Smooth muscle cell (in vitro differentiated cells): ENCODE results near the gene FZR1. TPM values are rescaled to one million over a fixed set of nuclear protein-coding genes. Genes with fewer than 3 reads are reported as not detected.
A peak's percentile ranks its signal among the peaks of the same experiment; 100 is the strongest.

Source experiments
- DNase-seq: peaks from one replicate; lab custom pipeline; 2025; ENCODE audit not compliant: unreplicated experiment; lab: John Stamatoyannopoulos, UW
- H2AFZ ChIP-seq: fragments of 200-600 bp; sonication (generic); 2 replicates; pipeline ENCODE4 v1.6.0; 2016; ENCODE audit warnings: antibody characterized with exemption, low read depth, mild to moderate bottlenecking
- H3F3A ChIP-seq: fragments of 200-600 bp; sonication (generic); 2 replicates; pipeline ENCODE4 v1.6.0; 2017; ENCODE audit warnings: antibody characterized with exemption, low read depth
- H3K27ac ChIP-seq: fragments of 200-600 bp; sonication (generic); 2 replicates; pipeline ENCODE4 v1.5.1; 2016; ENCODE audit warnings: low read depth, mild to moderate bottlenecking
- H3K27me3 ChIP-seq: fragments of 200-600 bp; sonication (generic); 2 replicates; pipeline ENCODE4 v1.6.1; 2016; ENCODE audit warnings: low read depth, mild to moderate bottlenecking
- H3K36me3 ChIP-seq: fragments of 200-600 bp; sonication (generic); 2 replicates; pipeline ENCODE4 v1.5.1; 2016; ENCODE audit warnings: low read depth
- H3K4me1 ChIP-seq: fragments of 200-600 bp; sonication (generic); 2 replicates; pipeline ENCODE4 v1.5.1; 2016; ENCODE audit warnings: low read depth
- H3K4me2 ChIP-seq: fragments of 200-600 bp; sonication (generic); 2 replicates; pipeline ENCODE4 v1.6.0; 2016; ENCODE audit warnings: mild to moderate bottlenecking
- H3K4me3 ChIP-seq: fragments of 200-600 bp; sonication (generic); 2 replicates; pipeline ENCODE4 v1.5.1; 2016; ENCODE audit warnings: mild to moderate bottlenecking
- H3K79me2 ChIP-seq: fragments of 200-600 bp; sonication (generic); 2 replicates; pipeline ENCODE4 v1.6.0; 2016; ENCODE audit warnings: low read depth, mild to moderate bottlenecking
- H3K9ac ChIP-seq: fragments of 200-600 bp; sonication (generic); 2 replicates; pipeline ENCODE4 v1.6.0; 2016; ENCODE audit warnings: low read depth
- H3K9me3 ChIP-seq: fragments of 200-600 bp; sonication (generic); replicated peaks from 2 replicates; pipeline ENCODE4 v1.5.1; 2016; ENCODE audit warnings: low read depth
- H4K20me1 ChIP-seq: fragments of 200-600 bp; sonication (generic); 2 replicates; pipeline ENCODE4 v1.6.0; 2016; ENCODE audit warnings: low read depth
- CTCF ChIP-seq: fragments of 200-600 bp; sonication (generic); IDR thresholded peaks from 2 replicates; pipeline ENCODE4 v1.5.1; 2017; ENCODE audit warnings: borderline replicate concordance, mild to moderate bottlenecking, antibody characterized with exemption; ENCODE audit not compliant: insufficient read depth, poor library complexity, severe bottlenecking
- WGBS: methylation state at CpG from one replicate; pipeline ENCODE4 v1.1.7; 2016; ENCODE audit warnings: low lambda C conversion rate; 5-methylcytosine and 5-hydroxymethylcytosine counted together
- polyA plus RNA-seq: library from polyadenylated mRNA; unstranded; fragments of >200 nt; fragmentation: Nextera tagmentation; extraction: Ambion mirVana; gene quantifications from 2 replicates; pipeline ENCODE4 v1.2.1, GENCODE V29; 2016
- total RNA-seq: library from RNA; depleted of rRNA; stranded (reverse); fragments of >200 nt; gene quantifications from 2 replicates; pipeline ENCODE4 v1.2.3, GENCODE V29; 2014

The FZR1 gene
- total and polyA plus RNA-seq, 2 experiments from 2014 or later, result 16.3 to 49.7 TPM

- H3K27me3 ChIP-seq, result no peaks in the 10 kb centered on the region
- H2AFZ ChIP-seq, result no peak overlapping the region
- no peak overlapping the region for H3K4me3 ChIP-seq
- no peaks in the 10 kb centered on the region for H3K9me3 ChIP-seq
- H4K20me1 ChIP-seq, result no peaks in the 10 kb centered on the region
- peaks cover 21% of the 10 kb centered on the region for H3K4me1 ChIP-seq
- H3K27ac ChIP-seq, result peak overlapping the region; percentile 53
- no peak for TF ChIP-seq CTCF
- H3F3A ChIP-seq, result peaks cover 13% of the 10 kb centered on the region
- no peaks in the 10 kb centered on the region for H3K79me2 ChIP-seq
- no peaks in the 10 kb centered on the region for H3K36me3 ChIP-seq
- H3K9ac ChIP-seq, result no peak overlapping the region
- peak overlapping the region; percentile 81 for H3K4me2 ChIP-seq
- WGBS, result 17% methylated on average over 36 of the region's 58 CpGs
- no peak for DNase-seq
Measured at GRCh38 chr19:3462991-3463713, 43.0 kb upstream of the FZR1 start.

- peak overlapping the region; percentile 81 for H3K4me2 ChIP-seq
- WGBS, result 9% methylated on average over 31 of the region's 57 CpGs
- DNase-seq, result no peak
Measured at GRCh38 chr19:3463714-3464586, 42.2 kb upstream of the FZR1 start.

GRCh38 chr19:3464587-3465235, 41.4 kb upstream of the FZR1 start:
- no peak for TF ChIP-seq CTCF
- H3K4me2 ChIP-seq, result peak overlapping the region; percentile 81
- H3K79me2 ChIP-seq, result no peaks in the 10 kb centered on the region
- no peaks in the 10 kb centered on the region for H3K36me3 ChIP-seq
- 5% methylated on average over 6 of the region's 31 CpGs for WGBS
- no peak overlapping the region for H2AFZ ChIP-seq
- H3K4me3 ChIP-seq, result no peak overlapping the region
- no peak overlapping the region for H3K9ac ChIP-seq
- peaks cover 8% of the 10 kb centered on the region for H3F3A ChIP-seq
- DNase-seq, result no peak
- H3K9me3 ChIP-seq, result no peaks in the 10 kb centered on the region
- H3K4me1 ChIP-seq, result peaks cover 18% of the 10 kb centered on the region
- H3K27me3 ChIP-seq, result no peaks in the 10 kb centered on the region
- no peak overlapping the region for H3K27ac ChIP-seq
- no peaks in the 10 kb centered on the region for H4K20me1 ChIP-seq

More at GRCh38 chr19:3463714-3464586, 42.2 kb upstream of the FZR1 start:
- peak overlapping the region; percentile 31 for H3K4me3 ChIP-seq
- H3K27ac ChIP-seq, result no peak overlapping the region
- no peaks in the 10 kb centered on the region for H3K9me3 ChIP-seq
- H3F3A ChIP-seq, result peaks cover 8% of the 10 kb centered on the region
- TF ChIP-seq CTCF, result peak; percentile 30
- H3K36me3 ChIP-seq, result no peaks in the 10 kb centered on the region
- no peak overlapping the region for H2AFZ ChIP-seq
- no peaks in the 10 kb centered on the region for H4K20me1 ChIP-seq
- H3K9ac ChIP-seq, result peak overlapping the region; percentile 47
- H3K79me2 ChIP-seq, result no peaks in the 10 kb centered on the region
- peaks cover 18% of the 10 kb centered on the region for H3K4me1 ChIP-seq
- no peaks in the 10 kb centered on the region for H3K27me3 ChIP-seq
